SK-N-MC (cell line): ENCODE data around the gene CYCS.

Experiments used
- EZH2 ChIP-seq: fragments of 200-600 bp; sonication (generic); IDR thresholded peaks from one replicate; pipeline ENCODE4 v1.6.1; 2017; ENCODE audit warnings: antibody characterized with exemption
- FOXP2 ChIP-seq: optimal IDR thresholded peaks from 2 replicates; pipeline ENCODE3; 2011; ENCODE audit warnings: mild to moderate bottlenecking, moderate library complexity; ENCODE audit not compliant: insufficient read depth; ENCODE audit errors: extremely low read length, control extremely low read depth
- POLR2AphosphoS5 ChIP-seq: IDR thresholded peaks from 2 replicates; pipeline ENCODE4 v1.6.1; 2012; ENCODE audit warnings: mild to moderate bottlenecking, low read depth, low read length, borderline replicate concordance

GRCh38 chr7:25168145-25168544 is 43.1 kb upstream of the CYCS start:
- no peak for TF ChIP-seq EZH2
- no peak for TF ChIP-seq POLR2AphosphoS5
- TF ChIP-seq FOXP2: no peak
